HG02943 (cell line): ENCODE measurements around the gene RAMACL.
"Not testable (repeated sequence)": the region's sequence is repeated elsewhere in the genome, so short reads cannot be mapped to it uniquely, and the experiment has no call there.

ENCODE experiments used
- ATAC-seq: cut with Tn5 transposase; IDR thresholded peaks from one replicate; pipeline ENCODE4 v1.9.1; 2021; ENCODE audit warnings: mild to moderate bottlenecking, low read depth, moderate library complexity; ENCODE audit not compliant: unreplicated experiment

The RAMACL gene

GRCh38 chr6:166598441-166599138 lies 12.1 kb upstream of the RAMACL start:
- no peak for ATAC-seq

- no peak for ATAC-seq
These were observed 11.4 kb upstream of the RAMACL start for GRCh38 chr6:166597711-166598440.

GRCh38 chr6:166596776-166597507 lies 10.5 kb upstream of the RAMACL start:
- no peak for ATAC-seq

- no peak for ATAC-seq
These were observed 9.5 kb upstream of the RAMACL start for GRCh38 chr6:166595949-166596348.

- no peak for ATAC-seq
These were observed 8.7 kb upstream of the RAMACL start for GRCh38 chr6:166595061-166595780.

- no peak for ATAC-seq
These were observed 6.3 kb upstream of the RAMACL start for GRCh38 chr6:166592821-166593220.

- no peak for ATAC-seq
These were observed 5.6 kb upstream of the RAMACL start for GRCh38 chr6:166591961-166592520.

GRCh38 chr6:166591026-166591425 lies 4.5 kb upstream of the RAMACL start:
- no peak for ATAC-seq

- ATAC-seq, result no peak
These were observed 3.5 kb upstream of the RAMACL start for GRCh38 chr6:166589786-166590574.

- ATAC-seq, result no peak
These were observed 2.9 kb upstream of the RAMACL start for GRCh38 chr6:166589337-166589731.

- ATAC-seq, result no peak
These were observed 2.3 kb upstream of the RAMACL start for GRCh38 chr6:166588691-166589336.

- peak; percentile 89 for ATAC-seq
These were observed 1.3 kb upstream of the RAMACL start for GRCh38 chr6:166587631-166588413.

- no peak for ATAC-seq
These were observed 1.5 kb downstream of the RAMACL start for GRCh38 chr6:166584853-166585429.

- ATAC-seq, result no peak
These were observed 2.3 kb downstream of the RAMACL start for GRCh38 chr6:166584155-166584554.

GRCh38 chr6:166583230-166583965 lies 3.1 kb downstream of the RAMACL start:
- ATAC-seq, result no peak

GRCh38 chr6:166582258-166582657 lies 4.2 kb downstream of the RAMACL start:
- no peak for ATAC-seq

GRCh38 chr6:166581801-166582200 lies 4.7 kb downstream of the RAMACL start:
- not testable (repeated sequence) for ATAC-seq
